Body of pancreas (tissue), 4 donors: Measurements from ENCODE around the gene PSMC1.

Source experiments
- POLR2A ChIP-seq, 3 donors: fragments of 450-650 bp; IDR thresholded peaks; one replicate each; pipeline ENCODE4 v1.6.1; 2016; ENCODE audit warnings: antibody characterized with exemption in 3 of 3, mild to moderate bottlenecking in 2 of 3
- TF ChIP-seq, protein P1 (sequence below), 7 experiments: fragments of 450-650 bp in 4 of 7; fragments of 200-600 bp in 3 of 7; sonication (generic) in 3 of 7; IDR thresholded peaks; one replicate each; pipeline ENCODE4 v1.5.1; 2016 to 2019; ENCODE audit warnings: antibody characterized with exemption in 7 of 7

DNA sequence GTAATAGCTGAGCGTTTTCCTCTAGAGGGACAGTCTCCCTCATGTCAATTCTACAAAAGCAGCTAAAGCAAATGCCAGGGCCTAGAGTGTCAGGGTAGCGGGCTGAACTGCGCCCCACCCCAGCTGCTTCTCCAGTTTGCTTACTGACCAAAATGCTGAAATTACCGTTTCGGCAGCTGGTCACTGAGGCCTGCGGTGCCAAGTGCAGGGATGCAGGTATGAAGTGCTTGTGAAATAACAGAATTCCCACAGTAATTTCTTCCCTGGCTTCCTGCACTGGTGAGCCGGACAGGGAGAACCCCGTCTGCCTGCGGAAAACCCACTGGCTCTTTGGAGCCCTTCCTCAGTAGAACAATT, 19.1 kb downstream of the PSMC1 start:
- TF ChIP-seq, protein P1, sequence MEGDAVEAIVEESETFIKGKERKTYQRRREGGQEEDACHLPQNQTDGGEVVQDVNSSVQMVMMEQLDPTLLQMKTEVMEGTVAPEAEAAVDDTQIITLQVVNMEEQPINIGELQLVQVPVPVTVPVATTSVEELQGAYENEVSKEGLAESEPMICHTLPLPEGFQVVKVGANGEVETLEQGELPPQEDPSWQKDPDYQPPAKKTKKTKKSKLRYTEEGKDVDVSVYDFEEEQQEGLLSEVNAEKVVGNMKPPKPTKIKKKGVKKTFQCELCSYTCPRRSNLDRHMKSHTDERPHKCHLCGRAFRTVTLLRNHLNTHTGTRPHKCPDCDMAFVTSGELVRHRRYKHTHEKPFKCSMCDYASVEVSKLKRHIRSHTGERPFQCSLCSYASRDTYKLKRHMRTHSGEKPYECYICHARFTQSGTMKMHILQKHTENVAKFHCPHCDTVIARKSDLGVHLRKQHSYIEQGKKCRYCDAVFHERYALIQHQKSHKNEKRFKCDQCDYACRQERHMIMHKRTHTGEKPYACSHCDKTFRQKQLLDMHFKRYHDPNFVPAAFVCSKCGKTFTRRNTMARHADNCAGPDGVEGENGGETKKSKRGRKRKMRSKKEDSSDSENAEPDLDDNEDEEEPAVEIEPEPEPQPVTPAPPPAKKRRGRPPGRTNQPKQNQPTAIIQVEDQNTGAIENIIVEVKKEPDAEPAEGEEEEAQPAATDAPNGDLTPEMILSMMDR (IDR thresholded peaks at IDR 0.05) = no peak
- no peak for TF ChIP-seq POLR2A (IDR thresholded peaks at IDR 0.05)
